ENCODE data around the gene KIAA1549.

KIAA1549 gene

GRCh38 chr7:138878856-138879255 is 102.3 kb downstream of the KIAA1549 start:
- no peak for DNase-seq

GRCh38 chr7:138878051-138878450 is 103.1 kb downstream of the KIAA1549 start:
- no peak for DNase-seq

- DNase-seq = no peak
These were observed 104.9 kb downstream of the KIAA1549 start for GRCh38 chr7:138876326-138876725.

- no peak for DNase-seq
These were observed 105.4 kb downstream of the KIAA1549 start for GRCh38 chr7:138875794-138876193.

GRCh38 chr7:138873220-138873892 is 107.8 kb downstream of the KIAA1549 start:
- no peak for DNase-seq

- no peak for DNase-seq
These were observed 108.6 kb downstream of the KIAA1549 start for GRCh38 chr7:138872576-138872975.

GRCh38 chr7:138871814-138872090 is 109.4 kb downstream of the KIAA1549 start:
- no peak for DNase-seq

- DNase-seq = no peak
These were observed 110.0 kb downstream of the KIAA1549 start for GRCh38 chr7:138871065-138871813.

- DNase-seq = no peak
These were observed 111.8 kb downstream of the KIAA1549 start for GRCh38 chr7:138869353-138869752.

- no peak for DNase-seq
These were observed 112.5 kb downstream of the KIAA1549 start for GRCh38 chr7:138868711-138869110.

- DNase-seq = no peak
These were observed 113.4 kb downstream of the KIAA1549 start for GRCh38 chr7:138867744-138868143.

- DNase-seq = no peak
These were observed 114.8 kb downstream of the KIAA1549 start for GRCh38 chr7:138866353-138866752.

- no peak for DNase-seq
These were observed 115.3 kb downstream of the KIAA1549 start for GRCh38 chr7:138865843-138866242.

GRCh38 chr7:138864667-138865066 is 116.5 kb downstream of the KIAA1549 start:
- DNase-seq = no peak

- no peak for DNase-seq
These were observed 117.3 kb downstream of the KIAA1549 start for GRCh38 chr7:138863931-138864330.

GRCh38 chr7:138861051-138861450 is 120.1 kb downstream of the KIAA1549 start:
- DNase-seq = no peak

GRCh38 chr7:138857728-138858127 is 123.5 kb downstream of the KIAA1549 start:
- DNase-seq = no peak

GRCh38 chr7:138854115-138854645 is 127.0 kb downstream of the KIAA1549 start:
- DNase-seq = no peak

GRCh38 chr7:138853448-138853847 is 127.7 kb downstream of the KIAA1549 start:
- DNase-seq = no peak

- no peak for DNase-seq
These were observed 128.7 kb downstream of the KIAA1549 start for GRCh38 chr7:138852469-138852868.

GRCh38 chr7:138849701-138850100 is 131.5 kb downstream of the KIAA1549 start:
- DNase-seq = no peak

GRCh38 chr7:138848056-138848980 is 132.9 kb downstream of the KIAA1549 start:
- DNase-seq = no peak

GRCh38 chr7:138845711-138846110 is 135.5 kb downstream of the KIAA1549 start:
- DNase-seq = no peak
